GM06990 (cell line): Measurements from ENCODE around the gene PML.

ENCODE experiments used
- DNase-seq: peaks from one replicate; pipeline ENCODE4 v3.0.0-alpha.2; 2011; ENCODE audit not compliant: insufficient read length; ENCODE audit errors: extremely low read depth
- H3K27me3 ChIP-seq: replicated peaks from 2 replicates; pipeline ENCODE4 v1.6.0; 2011; ENCODE audit warnings: low read length; ENCODE audit not compliant: control insufficient read depth, insufficient read depth
- H3K36me3 ChIP-seq: 2 replicates; pipeline ENCODE4 v1.5.1; 2011; ENCODE audit warnings: low read length; ENCODE audit not compliant: control insufficient read depth, insufficient read depth
- H3K4me3 ChIP-seq: replicated peaks from 2 replicates; pipeline ENCODE4 v1.5.1; 2011; ENCODE audit warnings: low read depth, mild to moderate bottlenecking, control low read depth, low read length
- CTCF ChIP-seq: IDR thresholded peaks from 2 replicates; pipeline ENCODE4 v1.5.1; 2011; ENCODE audit warnings: low read length, control low read depth, mild to moderate bottlenecking, inconsistent platforms; ENCODE audit not compliant: insufficient read depth, poor library complexity, severe bottlenecking

The PML gene

DNA sequence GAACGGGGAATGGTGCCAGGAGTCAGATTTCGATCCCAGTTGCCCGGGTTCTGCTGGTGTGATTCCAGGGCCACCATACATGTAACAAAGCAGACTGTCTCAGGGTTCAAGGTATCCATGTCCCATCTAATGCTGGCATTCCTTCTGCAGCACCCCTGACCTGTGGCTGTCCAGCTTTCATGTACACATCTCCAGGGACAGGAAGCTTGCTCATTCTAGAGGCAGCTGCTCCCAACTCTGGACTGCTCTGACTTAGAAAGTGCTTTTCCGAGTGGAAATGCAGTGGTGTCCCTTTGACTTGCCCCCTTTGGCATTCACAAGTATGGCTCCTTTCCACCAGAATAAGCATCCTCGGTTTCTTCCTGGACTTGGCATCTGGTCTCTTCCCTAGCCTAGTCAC lies 30.9 kb downstream of the PML start:
- H3K27me3 ChIP-seq: no peaks in the 10 kb centered on the region
- no peak for TF ChIP-seq CTCF
- no peak overlapping the region for H3K4me3 ChIP-seq
- peaks cover 42% of the 10 kb centered on the region for H3K36me3 ChIP-seq
- no peak for DNase-seq

DNA sequence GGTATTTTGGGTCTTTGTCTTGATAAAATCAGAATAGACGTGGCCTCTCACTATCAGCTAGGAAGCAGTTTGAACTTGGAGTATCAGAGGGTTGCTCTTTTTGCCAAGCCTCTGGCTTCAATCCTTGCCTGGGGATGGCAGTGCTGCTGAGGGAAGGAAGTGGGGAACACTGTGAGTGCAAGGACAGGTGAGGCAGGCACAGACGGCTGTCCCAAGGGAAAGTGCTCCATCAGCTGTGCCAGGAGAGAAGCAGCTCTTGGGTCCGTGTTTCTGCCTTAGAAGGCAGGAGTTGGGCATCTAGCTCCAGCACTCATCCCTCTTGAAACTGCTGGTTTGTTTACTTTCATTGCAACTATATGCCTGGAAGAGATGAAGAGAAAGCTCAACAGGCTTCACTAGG lies 33.2 kb downstream of the PML start:
- DNase-seq: no peak
- H3K36me3 ChIP-seq: peaks cover 44% of the 10 kb centered on the region
- H3K4me3 ChIP-seq: no peak overlapping the region
- no peaks in the 10 kb centered on the region for H3K27me3 ChIP-seq
- TF ChIP-seq CTCF: no peak

GRCh38 chr15:74028646-74029045 lies 34.1 kb downstream of the PML start:
- no peak for TF ChIP-seq CTCF

GRCh38 chr15:74032046-74032445 lies 37.5 kb downstream of the PML start:
- H3K27me3 ChIP-seq: no peaks in the 10 kb centered on the region
- peaks cover 46% of the 10 kb centered on the region for H3K36me3 ChIP-seq
- H3K4me3 ChIP-seq: no peak overlapping the region
- TF ChIP-seq CTCF: no peak
- DNase-seq: no peak

More at GRCh38 chr15:74028646-74029045, 34.1 kb downstream of the PML start:
- no peaks in the 10 kb centered on the region for H3K27me3 ChIP-seq
- peaks cover 44% of the 10 kb centered on the region for H3K36me3 ChIP-seq
- DNase-seq: no peak
- H3K4me3 ChIP-seq: no peak overlapping the region

DNA sequence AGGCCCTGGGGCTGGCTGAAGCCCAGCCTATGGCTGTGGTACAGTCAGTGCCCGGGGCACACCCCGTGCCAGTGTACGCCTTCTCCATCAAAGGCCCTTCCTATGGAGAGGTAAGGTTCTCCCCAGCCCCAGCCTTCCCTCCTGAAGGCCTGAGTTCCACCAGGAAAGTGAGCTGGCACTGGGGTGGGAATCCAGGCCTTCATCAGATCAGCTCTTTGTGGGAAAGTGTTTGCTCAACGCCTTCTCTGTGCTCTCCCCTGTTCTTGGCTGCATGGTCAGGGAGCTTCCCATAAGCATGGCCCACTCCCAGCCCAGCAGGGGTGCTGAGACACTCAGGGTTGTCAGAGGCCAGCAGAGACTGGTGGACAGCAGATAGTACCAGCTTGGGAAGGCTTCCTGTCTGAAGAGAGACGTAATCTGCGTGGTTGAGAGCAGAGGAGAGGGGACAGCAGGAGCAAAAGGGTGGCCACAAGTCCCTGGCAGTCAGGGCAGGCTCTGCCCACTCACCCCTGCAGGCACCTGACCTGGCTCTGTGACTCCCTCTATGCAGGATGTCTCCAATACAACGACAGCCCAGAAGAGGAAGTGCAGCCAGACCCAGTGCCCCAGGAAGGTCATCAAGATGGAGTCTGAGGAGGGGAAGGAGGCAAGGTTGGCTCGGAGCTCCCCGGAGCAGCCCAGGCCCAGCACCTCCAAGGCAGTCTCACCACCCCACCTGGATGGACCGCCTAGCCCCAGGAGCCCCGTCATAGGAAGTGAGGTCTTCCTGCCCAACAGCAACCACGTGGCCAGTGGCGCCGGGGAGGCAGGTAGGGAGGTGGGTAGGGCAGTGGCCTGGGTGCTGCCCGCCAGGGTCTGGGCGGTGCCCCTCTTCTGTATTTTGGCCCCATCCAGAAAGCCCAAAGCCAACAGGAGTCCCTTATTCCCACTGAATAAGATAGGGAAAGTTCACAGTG lies 38.4 kb downstream of the PML start:
- no peak for DNase-seq
- Histone ChIP-seq H3K4me3 (no peak overlapping the region), H3K27me3 (no peaks in the 10 kb centered on the region), H3K36me3 (peaks cover 41% of the 10 kb centered on the region)
- no peak for TF ChIP-seq CTCF
